Stimulated activated CD4-positive, alpha-beta T cell treated with anti-CD3 and anti-CD28 coated beads, Interleukin-4, amount 100 ng/mL, for 24 hours (primary cell): ENCODE data around the gene ZNF362.

Source experiments
- DNase-seq: peaks from one replicate; pipeline ENCODE4 v3.0.0-alpha.2; 2020

Gene ZNF362

DNA sequence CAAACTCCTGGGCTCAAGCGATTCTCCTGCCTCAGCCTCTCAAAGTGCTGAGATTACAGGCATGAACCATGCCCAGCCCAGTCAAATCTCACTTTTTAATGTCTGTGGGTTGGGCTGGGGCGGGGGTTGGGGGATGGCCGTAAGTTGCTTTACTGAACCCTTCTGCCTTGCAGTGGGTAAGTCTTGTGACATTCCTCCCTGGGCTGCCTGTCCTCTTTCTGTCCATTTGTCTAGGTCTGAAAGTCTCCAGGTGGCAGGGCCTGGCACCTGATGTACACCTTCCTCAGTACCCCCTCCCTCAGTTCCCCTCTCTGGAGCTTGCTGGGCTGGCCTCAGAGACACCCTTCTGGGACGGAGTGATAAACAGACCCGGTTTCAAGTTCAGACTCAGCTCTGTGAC lies 13.3 kb downstream of the ZNF362 start:
- no peak for DNase-seq

DNA sequence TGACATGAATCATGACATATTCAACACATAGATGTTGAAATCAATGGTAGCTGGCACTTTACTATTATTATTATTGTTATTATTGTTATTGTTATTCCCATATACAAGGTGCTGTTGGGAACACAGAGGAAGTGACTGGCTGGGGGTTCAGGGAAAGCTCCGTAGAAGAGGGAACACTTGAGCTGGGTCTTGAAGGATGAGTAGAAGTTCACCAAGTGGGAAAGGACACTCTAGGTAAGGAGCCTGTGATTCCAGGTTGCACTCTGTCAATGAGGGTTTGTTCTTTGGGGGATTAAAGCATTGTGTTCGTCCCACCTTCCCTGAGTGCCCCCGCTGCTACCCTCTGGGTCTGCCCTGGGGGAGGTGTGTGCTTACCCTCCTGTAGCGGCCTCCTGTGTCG lies 14.1 kb downstream of the ZNF362 start:
- DNase-seq: no peak

DNA sequence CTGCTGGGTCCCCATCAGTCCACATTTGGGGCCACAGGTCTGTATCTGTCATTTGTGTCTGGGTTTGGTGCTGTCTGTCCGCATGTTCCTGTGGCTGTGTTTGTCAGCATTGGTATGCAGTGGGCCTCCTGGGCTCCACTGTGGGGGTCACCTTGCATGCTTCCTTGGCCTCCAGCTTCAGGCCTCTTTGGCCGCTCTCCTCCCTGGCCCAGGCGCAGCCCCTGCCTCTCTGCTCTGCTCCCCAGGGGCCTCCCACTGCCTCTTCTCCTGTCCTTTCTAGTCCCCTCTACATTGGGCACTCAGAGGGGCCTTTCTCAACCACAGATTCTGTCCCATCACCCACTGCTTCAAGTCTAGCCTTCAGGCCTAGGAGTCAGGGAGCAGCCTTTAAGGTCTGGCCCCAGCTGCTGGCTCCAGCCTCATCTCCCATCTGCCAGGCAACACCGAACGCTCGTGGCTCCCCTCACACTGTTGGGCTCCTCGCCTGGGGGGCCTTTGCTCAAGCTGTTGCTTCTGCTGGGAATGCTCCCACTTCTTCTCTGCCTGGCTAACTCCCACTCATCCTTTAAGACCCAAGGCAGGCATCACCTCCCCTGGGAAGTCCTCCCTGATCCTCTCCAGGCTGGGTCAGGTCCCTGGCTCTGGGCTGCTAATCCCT lies 14.6 kb downstream of the ZNF362 start:
- no peak for DNase-seq

DNA sequence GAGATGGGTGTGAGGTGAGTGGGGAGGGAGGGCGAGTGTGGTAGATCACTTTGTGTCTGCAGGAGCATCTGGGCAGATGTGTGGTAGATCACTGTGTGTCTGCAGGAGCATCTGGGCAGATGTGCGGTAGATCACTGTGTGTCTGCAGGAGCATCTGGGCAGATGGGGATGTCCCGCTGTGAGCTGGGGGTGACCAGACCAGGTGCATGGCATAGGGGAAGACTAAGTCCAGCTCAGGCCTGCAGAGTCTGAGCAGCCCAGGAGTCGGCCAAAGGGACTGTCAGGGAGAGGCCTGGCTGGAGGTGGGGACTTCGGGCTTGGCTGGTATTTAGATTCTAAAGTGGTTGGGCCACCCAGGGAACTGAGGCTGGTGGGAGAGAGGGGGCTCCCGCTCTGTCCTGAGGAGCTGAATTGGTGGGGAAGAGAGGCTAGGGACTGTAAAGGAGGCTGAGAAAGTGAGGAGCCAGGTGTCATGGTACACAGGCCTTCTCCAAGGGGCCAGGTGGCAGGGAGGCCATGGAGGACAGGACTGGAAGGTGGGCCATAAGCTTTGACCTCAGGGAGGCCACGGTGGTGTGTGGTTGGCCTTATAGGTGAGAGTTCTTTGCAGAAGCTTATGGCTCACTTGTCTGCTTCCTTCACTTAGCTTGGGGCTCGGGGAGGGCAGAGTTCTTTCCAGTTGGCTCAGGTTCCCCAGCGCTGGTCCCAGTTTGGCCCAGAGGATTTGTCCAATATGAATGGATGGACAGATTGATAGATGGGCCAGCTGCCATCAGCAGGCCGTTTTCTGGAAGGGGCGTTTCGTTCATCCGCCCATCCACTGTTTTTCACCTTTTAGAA lies 15.6 kb downstream of the ZNF362 start:
- DNase-seq: no peak

DNA sequence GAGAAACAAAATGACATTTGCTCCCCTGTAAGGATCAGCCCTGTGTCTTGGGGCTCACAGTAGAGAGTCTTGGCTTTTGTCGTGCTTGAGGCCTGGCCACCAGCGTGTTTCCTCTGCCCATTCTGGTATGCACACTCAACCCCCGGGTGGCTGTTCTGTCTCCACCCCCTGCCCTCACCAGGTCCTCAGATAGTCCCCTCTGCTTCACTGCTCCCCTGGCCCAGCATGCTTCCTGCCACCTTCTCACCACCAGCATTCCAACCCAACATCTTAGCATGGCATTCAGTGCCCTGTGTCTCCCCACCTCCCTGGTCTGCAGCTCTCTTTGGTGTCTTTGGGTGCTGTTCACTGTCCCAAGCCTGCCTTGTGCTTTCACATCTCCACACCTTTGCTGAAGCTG lies 16.2 kb downstream of the ZNF362 start:
- DNase-seq: no peak

DNA sequence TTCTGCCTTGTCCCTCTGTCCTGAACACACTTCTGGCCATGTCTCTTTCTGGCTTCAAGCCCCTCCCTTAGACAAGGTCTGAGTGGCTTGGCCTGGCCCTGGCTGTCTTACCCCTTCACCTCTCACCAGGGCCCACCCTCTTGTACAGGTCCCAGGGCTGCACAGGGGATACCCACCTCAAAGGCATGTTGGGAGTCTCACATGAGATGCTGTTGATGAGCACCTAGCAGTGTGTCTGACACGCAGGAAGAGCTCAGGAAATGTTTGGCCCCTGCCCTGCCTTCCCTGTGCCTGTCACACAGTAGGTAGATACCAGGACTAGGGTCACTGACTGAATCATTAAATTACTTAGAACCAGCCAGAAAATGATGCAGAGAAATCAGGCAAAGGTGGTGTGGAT lies 16.6 kb downstream of the ZNF362 start:
- no peak for DNase-seq

GRCh38 chr1:33273406-33273805 lies 17.1 kb downstream of the ZNF362 start:
- no peak for DNase-seq

- no peak for DNase-seq
These were observed 17.7 kb downstream of the ZNF362 start for GRCh38 chr1:33273961-33274371.

DNA sequence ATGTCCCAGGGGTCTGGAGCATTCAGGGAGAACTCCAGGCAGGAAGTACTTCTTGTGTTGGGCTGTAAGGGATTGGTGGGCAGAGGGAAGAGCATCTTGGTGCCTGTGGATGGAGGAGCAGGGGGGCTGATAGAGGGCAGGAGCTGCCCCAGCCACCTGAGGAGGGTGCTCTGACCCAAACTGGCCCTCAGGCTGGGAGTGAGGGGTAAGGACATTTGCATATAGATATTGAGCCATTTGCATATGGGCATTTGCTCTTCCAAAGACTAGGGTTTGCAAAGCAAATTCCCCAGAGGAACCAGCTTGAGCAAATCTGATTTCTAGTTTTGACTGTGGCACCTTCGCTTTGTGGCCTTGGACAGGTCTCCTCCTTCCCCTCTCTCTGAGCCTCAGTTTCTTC lies 18.2 kb downstream of the ZNF362 start:
- DNase-seq: no peak

GRCh38 chr1:33275195-33275594 lies 18.9 kb downstream of the ZNF362 start:
- DNase-seq: no peak

- no peak for DNase-seq
These were observed 19.6 kb downstream of the ZNF362 start for GRCh38 chr1:33275706-33276572.

GRCh38 chr1:33276573-33277298 lies 20.4 kb downstream of the ZNF362 start:
- DNase-seq: no peak

GRCh38 chr1:33277488-33278084 lies 21.3 kb downstream of the ZNF362 start:
- DNase-seq: no peak

DNA sequence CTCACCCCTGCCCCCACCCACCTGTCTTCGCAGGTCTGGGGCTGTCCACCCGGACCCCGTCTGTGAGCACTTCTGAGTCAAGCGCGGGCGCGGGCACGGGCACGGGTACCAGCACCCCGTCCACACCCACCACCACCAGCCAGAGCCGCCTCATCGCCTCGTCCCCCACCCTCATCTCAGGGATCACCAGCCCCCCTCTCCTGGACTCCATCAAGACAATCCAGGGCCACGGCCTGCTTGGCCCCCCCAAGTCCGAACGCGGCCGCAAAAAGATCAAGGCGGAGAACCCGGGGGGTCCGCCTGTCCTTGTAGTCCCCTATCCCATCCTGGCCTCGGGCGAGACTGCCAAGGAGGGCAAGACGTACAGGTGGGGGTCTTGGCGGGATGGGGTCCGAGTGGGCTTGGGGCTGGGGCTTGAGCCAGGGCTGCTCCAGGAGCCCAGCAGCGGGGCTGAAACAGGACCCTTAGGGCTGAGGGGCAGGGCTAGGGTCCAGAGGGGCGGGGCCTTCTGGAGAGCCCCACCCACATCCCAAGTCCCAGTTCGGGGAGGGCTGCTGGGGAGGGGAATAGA lies 23.9 kb downstream of the ZNF362 start:
- no peak for DNase-seq

- no peak for DNase-seq
These were observed 25.4 kb downstream of the ZNF362 start for GRCh38 chr1:33281554-33282303.

GRCh38 chr1:33282791-33283190 lies 26.5 kb downstream of the ZNF362 start:
- no peak for DNase-seq

DNA sequence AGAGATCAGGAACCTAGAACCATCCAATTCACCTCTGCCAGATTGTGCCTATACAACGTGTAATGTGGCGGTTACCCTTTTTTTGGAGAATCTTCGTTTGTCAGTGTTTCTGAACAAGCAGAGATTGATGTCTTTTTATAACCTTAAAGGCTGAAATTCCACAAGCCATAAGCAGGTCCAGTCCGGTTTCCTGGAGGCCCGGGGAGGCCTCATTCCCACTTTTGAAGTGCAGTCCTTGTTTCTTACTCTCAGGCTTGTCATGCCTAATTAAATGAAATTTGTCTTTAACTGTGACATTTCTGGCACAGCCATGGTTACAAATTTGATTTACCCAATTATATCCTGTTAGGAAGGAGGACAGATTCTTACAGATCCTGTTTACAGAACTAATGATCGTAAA lies 27.8 kb downstream of the ZNF362 start:
- no peak for DNase-seq

DNA sequence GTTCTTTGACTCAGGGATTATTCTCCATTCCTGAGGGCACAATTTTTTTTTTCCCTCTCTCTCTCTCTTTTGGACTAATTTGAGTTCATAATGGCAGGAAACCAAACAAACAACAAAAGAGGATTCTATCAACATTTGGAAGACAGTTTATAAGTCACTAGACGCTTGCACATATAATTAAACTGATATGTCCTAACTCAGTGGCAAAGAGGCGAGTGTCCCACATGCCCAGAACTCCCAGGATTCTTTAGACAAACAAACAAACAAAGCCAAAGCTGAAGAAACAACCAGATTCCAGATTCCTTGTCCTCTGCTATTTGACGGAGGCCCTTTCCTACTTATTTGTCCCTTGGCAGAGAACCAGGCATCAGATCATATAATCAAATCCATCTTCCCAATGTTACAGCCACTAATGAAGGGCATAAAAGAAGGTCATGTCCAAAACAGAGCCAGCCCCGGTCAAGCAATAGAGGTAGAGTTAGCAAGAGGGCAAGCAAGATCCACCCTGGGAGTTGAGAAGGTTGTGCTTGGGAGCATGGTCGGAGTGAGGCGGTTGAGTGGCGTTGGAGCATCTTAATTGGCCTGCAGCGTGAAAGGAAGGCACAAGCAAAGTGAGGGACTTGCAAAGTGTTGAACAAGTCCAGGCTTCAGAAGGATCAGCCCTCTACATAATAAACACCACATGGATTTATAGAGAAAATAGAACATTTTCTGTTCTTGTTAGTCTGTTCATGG lies 30.3 kb downstream of the ZNF362 start:
- DNase-seq: no peak

DNA sequence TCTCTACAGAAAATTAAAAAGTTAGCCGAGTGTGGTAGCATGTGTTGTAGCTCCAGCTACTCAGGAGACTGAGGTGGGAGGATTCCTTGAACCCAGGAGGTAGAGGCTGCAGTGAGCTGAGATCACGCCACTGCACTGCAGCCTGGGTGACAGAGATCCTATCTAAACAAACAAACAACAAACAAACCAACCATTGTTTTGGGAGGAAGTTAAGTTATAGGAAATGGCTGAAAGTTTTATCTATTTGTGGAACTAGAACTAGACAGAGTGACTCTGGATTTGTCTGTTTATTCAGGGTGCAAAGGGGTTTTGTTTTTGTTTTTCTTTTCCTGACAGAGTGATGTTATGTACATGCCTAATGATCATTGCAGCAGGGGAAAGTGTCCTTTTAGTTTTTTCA lies 31.0 kb downstream of the ZNF362 start:
- no peak for DNase-seq
